GM12878 (cell line): ENCODE results near the gene PRKCQ. TPM values are rescaled to one million over a fixed set of nuclear protein-coding genes. Genes with fewer than 3 reads are reported as not detected.
"Not testable (repeated sequence)": the region's sequence is repeated elsewhere in the genome, so short reads cannot be mapped to it uniquely, and the experiment has no call there.

Experiments used
- ATAC-seq: fragments of 200-7000 bp; cut with Tn5 transposase; 3 replicates; pipeline ENCODE4 v1.9.1; 2020; ENCODE audit warnings: mild to moderate bottlenecking, moderate library complexity
- BruUV-seq: library from RNA; stranded (reverse); fragments of 400-500 nt; replicated peaks from 2 replicates; lab custom pipeline; 2021; lab: Mats Ljungman, UMichigan
- CTCF ChIA-PET: fragments of 300-600 bp; sonication (Branson Sonifier 250); formaldehyde crosslinking; extraction: SDS; loops from one replicate; lab custom pipeline; 2021; ENCODE audit warnings: inconsistent platforms; lab: Yijun Ruan, JAX
- POLR2A ChIA-PET: fragments of 350-600 bp; formaldehyde crosslinking; extraction: SDS; loops from one replicate; lab custom pipeline; 2021; ENCODE audit warnings: inconsistent platforms; lab: Charles Lee
- RAD21 ChIA-PET: fragments of 300-600 bp; sonication (Branson Sonifier 250); formaldehyde crosslinking; loops from one replicate; lab custom pipeline; 2023; ENCODE audit warnings: antibody characterized with exemption; ENCODE audit not compliant: unreplicated experiment; lab: Charles Lee
- SMC1A ChIA-PET: fragments of 300-600 bp; sonication (Branson Sonifier 250); formaldehyde crosslinking; loops from one replicate; lab custom pipeline; 2023; ENCODE audit not compliant: unreplicated experiment, uncharacterized antibody; lab: Charles Lee
- DNase-seq: peaks from one replicate; pipeline ENCODE4 v3.0.0-alpha.2; 2011; ENCODE audit warnings: low read depth, low spot score
- FAIRE-seq: peaks from 3 replicates; lab custom pipeline; 2011; peaks lifted over from hg19 to GRCh38; lab: Jason Lieb, UNC
- H2AFZ ChIP-seq: 2 replicates; pipeline ENCODE4 v1.6.0; 2011; ENCODE audit warnings: low read depth, low read length, control low read depth; ENCODE audit not compliant: control insufficient read depth
- H3K27ac ChIP-seq: 2 replicates; pipeline ENCODE4 v1.5.1; 2011; ENCODE audit warnings: control low read depth; ENCODE audit not compliant: control insufficient read depth, insufficient read depth
- H3K27me3 ChIP-seq, 2 experiments: replicated peaks in 1 of 2; 2 replicates each; pipeline versions ENCODE4 v1.6.0 to v1.6.1; 2011; ENCODE audit warnings: low read length in 1 of 2; ENCODE audit not compliant: control insufficient read depth in 2 of 2, insufficient read depth in 2 of 2
- H3K36me3 ChIP-seq, 2 experiments: 2 replicates each; pipeline ENCODE4 v1.5.1; 2011; ENCODE audit warnings: low read length in 1 of 2; ENCODE audit not compliant: control insufficient read depth in 2 of 2, insufficient read depth in 2 of 2
- H3K4me1 ChIP-seq: 2 replicates; pipeline ENCODE4 v1.6.1; 2011; ENCODE audit warnings: mild to moderate bottlenecking, low read length, moderate library complexity, mixed read lengths; ENCODE audit not compliant: control insufficient read depth, insufficient read depth
- H3K4me2 ChIP-seq: 2 replicates; pipeline ENCODE4 v1.6.0; 2011; ENCODE audit warnings: control low read depth; ENCODE audit not compliant: control insufficient read depth, insufficient read depth
- H3K4me3 ChIP-seq: fragments of 200-600 bp; sonication (generic); 2 replicates; pipeline ENCODE4 v1.5.1; 2016
- H3K79me2 ChIP-seq: 2 replicates; pipeline ENCODE4 v1.6.0; 2011; ENCODE audit warnings: low read length; ENCODE audit not compliant: control insufficient read depth, insufficient read depth
- H3K9ac ChIP-seq: 2 replicates; pipeline ENCODE4 v1.8.0; 2011; ENCODE audit warnings: low read length, control low read depth, mixed read lengths; ENCODE audit not compliant: control insufficient read depth, insufficient read depth
- H3K9me3 ChIP-seq: replicated peaks from 3 replicates; pipeline ENCODE4 v1.5.1; 2011; ENCODE audit warnings: mild to moderate bottlenecking, low read length; ENCODE audit not compliant: control insufficient read depth, insufficient read depth
- H4K20me1 ChIP-seq: 2 replicates; pipeline ENCODE4 v1.6.0; 2011; ENCODE audit not compliant: control insufficient read depth, insufficient read depth
- STAT3 ChIP-seq: IDR thresholded peaks from 2 replicates; pipeline ENCODE4 v1.6.1; 2011; ENCODE audit warnings: low read depth, low read length, improper control_type of control experiment
- WGBS: methylation state at CpG from one replicate; pipeline ENCODE4 v1.1.6; 2016; ENCODE audit warnings: low lambda C conversion rate; ENCODE audit not compliant: insufficient replicate concordance, insufficient coverage; ENCODE audit errors: missing lambda C conversion rate; 5-methylcytosine and 5-hydroxymethylcytosine counted together
- in situ Hi-C: fragments of 300-500 bp; cut with MboI; formaldehyde crosslinking; loops from 9 replicates; pipeline ENCODE4 v1.14.3; 2018; ENCODE audit warnings: mixed read lengths
- intact Hi-C: fragments of 100-400 bp; cut with micrococcal nuclease; formaldehyde crosslinking; loops from one replicate; pipeline ENCODE4 v1.14.2; 2022; ENCODE audit not compliant: unreplicated experiment
- polyA plus RNA-seq, 11 experiments: library from polyadenylated mRNA; depleted of rRNA in 4 of 11; unstranded in 6 of 11; stranded (reverse) in 5 of 11; fragments of >200 nt; fragmentation: Nextera tagmentation in 4 of 11; fragmentation: Illumina TruSeq in 1 of 11; extraction: Ambion mirVana in 4 of 11; extraction: Trizol in 1 of 11; gene quantifications; 1 replicate in 1 of 11; 2 replicates in 10 of 11; pipeline versions ENCODE4 v1.2.1 to v1.2.3, GENCODE V29; 2011 to 2016; ENCODE audit warnings: inconsistent platforms in 2 of 11, missing spikeins in 2 of 11, low read depth in 1 of 11
- total RNA-seq, 4 experiments: library from RNA; depleted of rRNA in 3 of 4; stranded (reverse); fragments of >200 nt in 3 of 4; fragmentation: Illumina TruSeq in 1 of 4; extraction: Trizol in 1 of 4; gene quantifications; 2 replicates each; pipeline versions ENCODE4 v1.2.1 to v1.2.3, GENCODE V29; 2013 to 2021
- TF ChIP-seq, protein P1 (sequence below): fragments of 450-650 bp; IDR thresholded peaks from 2 replicates; pipeline ENCODE4 v1.6.1; 2017; ENCODE audit warnings: mild to moderate bottlenecking, moderate library complexity

The PRKCQ gene
- total and polyA plus RNA-seq, 10 of the 15 experiments (the other 5 are each of a cell fraction or from before 2014, with no cell fraction given): 0.26 to 8.9 (median 0.98) TPM

DNA sequence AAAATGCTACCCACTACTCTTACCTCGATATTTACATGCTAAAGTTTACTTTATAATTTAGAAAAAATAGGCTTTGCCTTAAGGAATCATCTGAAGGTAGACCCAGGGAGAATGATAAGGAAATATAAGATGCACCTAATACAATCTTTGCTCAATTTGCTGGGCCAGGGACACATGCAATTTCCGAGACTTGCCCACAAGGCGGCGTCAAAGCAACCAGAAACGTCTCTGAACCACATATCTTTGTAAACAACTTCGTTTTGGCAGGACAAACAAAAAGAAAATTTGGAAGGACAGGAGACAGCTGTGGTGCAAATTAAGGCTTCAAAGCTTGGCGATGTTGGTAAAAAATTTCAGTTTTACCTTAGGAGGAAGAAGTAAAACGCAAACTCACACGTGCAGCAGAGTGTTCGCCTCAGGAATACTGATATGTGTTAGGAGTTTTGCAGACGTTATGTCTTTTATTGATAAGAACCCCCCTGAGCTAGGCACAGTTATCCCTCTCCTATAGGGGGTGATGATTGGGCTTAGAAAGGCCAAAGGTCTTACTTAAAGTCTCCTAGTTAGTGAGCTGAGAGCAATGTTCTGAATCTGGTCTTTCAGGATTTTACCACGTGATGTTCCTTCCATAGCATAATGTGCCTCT is 134.3 kb downstream of the PRKCQ start (continued):
- TF ChIP-seq, protein P1, sequence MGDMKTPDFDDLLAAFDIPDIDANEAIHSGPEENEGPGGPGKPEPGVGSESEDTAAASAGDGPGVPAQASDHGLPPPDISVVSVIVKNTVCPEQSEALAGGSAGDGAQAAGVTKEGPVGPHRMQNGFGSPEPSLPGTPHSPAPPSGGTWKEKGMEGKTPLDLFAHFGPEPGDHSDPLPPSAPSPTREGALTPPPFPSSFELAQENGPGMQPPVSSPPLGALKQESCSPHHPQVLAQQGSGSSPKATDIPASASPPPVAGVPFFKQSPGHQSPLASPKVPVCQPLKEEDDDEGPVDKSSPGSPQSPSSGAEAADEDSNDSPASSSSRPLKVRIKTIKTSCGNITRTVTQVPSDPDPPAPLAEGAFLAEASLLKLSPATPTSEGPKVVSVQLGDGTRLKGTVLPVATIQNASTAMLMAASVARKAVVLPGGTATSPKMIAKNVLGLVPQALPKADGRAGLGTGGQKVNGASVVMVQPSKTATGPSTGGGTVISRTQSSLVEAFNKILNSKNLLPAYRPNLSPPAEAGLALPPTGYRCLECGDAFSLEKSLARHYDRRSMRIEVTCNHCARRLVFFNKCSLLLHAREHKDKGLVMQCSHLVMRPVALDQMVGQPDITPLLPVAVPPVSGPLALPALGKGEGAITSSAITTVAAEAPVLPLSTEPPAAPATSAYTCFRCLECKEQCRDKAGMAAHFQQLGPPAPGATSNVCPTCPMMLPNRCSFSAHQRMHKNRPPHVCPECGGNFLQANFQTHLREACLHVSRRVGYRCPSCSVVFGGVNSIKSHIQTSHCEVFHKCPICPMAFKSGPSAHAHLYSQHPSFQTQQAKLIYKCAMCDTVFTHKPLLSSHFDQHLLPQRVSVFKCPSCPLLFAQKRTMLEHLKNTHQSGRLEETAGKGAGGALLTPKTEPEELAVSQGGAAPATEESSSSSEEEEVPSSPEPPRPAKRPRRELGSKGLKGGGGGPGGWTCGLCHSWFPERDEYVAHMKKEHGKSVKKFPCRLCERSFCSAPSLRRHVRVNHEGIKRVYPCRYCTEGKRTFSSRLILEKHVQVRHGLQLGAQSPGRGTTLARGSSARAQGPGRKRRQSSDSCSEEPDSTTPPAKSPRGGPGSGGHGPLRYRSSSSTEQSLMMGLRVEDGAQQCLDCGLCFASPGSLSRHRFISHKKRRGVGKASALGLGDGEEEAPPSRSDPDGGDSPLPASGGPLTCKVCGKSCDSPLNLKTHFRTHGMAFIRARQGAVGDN: no peak
- no peak for TF ChIP-seq STAT3

DNA sequence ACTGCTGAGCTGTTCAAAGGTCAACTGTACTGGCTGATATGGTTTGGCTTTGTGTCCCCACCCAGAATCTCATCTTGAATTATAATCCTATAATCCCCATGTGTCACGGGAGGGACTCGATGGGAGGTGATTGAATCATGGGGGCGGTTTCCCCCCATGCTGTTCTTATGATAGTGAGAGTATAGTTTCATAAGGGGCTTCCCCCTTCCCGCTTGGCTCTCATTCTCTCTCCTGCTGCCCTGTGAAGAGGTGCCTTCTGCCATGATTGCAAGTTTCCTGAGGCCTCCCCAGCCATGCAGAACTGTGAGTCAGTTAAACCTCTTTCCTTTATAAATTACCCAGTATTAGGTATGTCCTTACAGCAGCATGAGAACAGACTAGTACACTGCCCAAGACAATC is 140.2 kb downstream of the PRKCQ start:
- H3K79me2 ChIP-seq, ATAC-seq, DNase-seq, H3K27ac ChIP-seq, H3K4me1 ChIP-seq, POLR2A ChIA-PET, BruUV-seq, H2AFZ ChIP-seq, H3K27me3 ChIP-seq, H3K9ac ChIP-seq, FAIRE-seq, H4K20me1 ChIP-seq, H3K4me2 ChIP-seq, H3K4me3 ChIP-seq, H3K36me3 ChIP-seq, RAD21 ChIA-PET, H3K9me3 ChIP-seq: not testable (repeated sequence)
- WGBS: 6% methylated on average over 4 of the region's 4 CpGs
- in situ Hi-C loops (loop anchor here (25.0 kb wide), 1 partner anchor 422 kb away; no protein-coding TSS in a partner anchor), intact Hi-C loops (loop anchor here (10.0 kb wide), 1 partner anchor 145 kb away; the partner anchor contains the start of gene PRKCQ)
- SMC1A ChIA-PET: interaction anchor here (1.8 kb wide), 1 partner anchor 17 kb away, joined by 4 read pairs; no protein-coding TSS in a partner anchor
- CTCF ChIA-PET: interaction anchor here (1.2 kb wide), 1 partner anchor 22 kb away, joined by 4 read pairs; no protein-coding TSS in a partner anchor
